ENCODE measurements around the gene CASZ1.

DNA sequence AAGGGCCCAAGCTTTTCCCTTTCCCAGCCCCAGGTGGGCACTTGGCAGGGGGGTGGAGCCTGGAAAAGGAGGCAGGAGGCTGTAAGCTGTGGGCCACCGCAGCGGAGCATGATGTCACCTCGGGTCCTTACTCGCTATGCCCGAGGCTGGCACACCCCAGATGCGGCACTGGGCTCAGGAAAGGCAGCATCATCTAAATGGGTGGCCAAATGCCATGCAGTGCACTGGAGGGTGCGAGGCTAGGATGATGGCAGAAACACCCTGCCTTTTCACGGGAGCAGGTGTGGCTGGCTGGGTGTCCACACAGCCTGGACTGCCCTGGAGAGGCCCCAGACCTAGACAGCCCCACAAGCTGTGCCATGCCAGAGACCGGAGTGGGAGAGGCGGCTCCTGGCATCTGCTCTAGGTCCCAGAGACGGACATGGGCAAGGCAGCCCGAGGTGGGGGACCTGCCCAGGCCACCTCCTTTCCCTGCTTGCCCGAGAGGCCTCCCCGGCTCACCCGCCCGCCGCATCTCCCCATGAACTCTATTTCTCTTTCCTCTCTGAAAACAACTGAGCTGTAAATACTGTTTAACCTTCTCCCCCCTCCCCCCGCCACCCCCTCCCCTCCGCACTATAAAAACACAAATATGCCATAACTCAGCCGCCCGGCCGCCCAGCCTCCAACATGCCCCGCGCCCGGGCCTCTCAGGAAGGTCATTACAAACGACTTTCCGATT, 124.7 kb downstream of the CASZ1 start:
- TF ChIP-seq, protein P1, sequence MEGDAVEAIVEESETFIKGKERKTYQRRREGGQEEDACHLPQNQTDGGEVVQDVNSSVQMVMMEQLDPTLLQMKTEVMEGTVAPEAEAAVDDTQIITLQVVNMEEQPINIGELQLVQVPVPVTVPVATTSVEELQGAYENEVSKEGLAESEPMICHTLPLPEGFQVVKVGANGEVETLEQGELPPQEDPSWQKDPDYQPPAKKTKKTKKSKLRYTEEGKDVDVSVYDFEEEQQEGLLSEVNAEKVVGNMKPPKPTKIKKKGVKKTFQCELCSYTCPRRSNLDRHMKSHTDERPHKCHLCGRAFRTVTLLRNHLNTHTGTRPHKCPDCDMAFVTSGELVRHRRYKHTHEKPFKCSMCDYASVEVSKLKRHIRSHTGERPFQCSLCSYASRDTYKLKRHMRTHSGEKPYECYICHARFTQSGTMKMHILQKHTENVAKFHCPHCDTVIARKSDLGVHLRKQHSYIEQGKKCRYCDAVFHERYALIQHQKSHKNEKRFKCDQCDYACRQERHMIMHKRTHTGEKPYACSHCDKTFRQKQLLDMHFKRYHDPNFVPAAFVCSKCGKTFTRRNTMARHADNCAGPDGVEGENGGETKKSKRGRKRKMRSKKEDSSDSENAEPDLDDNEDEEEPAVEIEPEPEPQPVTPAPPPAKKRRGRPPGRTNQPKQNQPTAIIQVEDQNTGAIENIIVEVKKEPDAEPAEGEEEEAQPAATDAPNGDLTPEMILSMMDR (IDR thresholded peaks at IDR 0.05), result no peak
- no peak for TF ChIP-seq POLR2AphosphoS5 (IDR thresholded peaks at IDR 0.05)
